Activated CD4-positive, alpha-beta T cell treated with anti-CD3 and anti-CD28 coated beads, Interleukin-2, amount 10 ng/mL, durations not matched to agents 24 days and 14 days (primary cell): ENCODE data around the gene FRMD4B. TPM values are rescaled to one million over a fixed set of nuclear protein-coding genes. Genes with fewer than 3 reads are reported as not detected.

Source experiments
- DNase-seq: peaks from one replicate; pipeline ENCODE4 v3.0.0; 2022
- H3K27ac Mint-ChIP-seq: one replicate; pipeline ENCODE4 v1.8.0; 2022; ENCODE audit warnings: mild to moderate bottlenecking, mixed read lengths
- H3K27me3 Mint-ChIP-seq: one replicate; pipeline ENCODE4 v1.8.0; 2022; ENCODE audit warnings: mixed read lengths
- H3K36me3 Mint-ChIP-seq: one replicate; pipeline ENCODE4 v1.8.0; 2022; ENCODE audit warnings: low read depth, mild to moderate bottlenecking, mixed read lengths
- H3K4me1 Mint-ChIP-seq: one replicate; pipeline ENCODE4 v1.8.0; 2021; ENCODE audit warnings: mixed read lengths
- H3K4me3 Mint-ChIP-seq: one replicate; pipeline ENCODE4 v1.8.0; 2022; ENCODE audit warnings: mild to moderate bottlenecking, moderate library complexity, mixed read lengths
- H3K9me3 Mint-ChIP-seq: one replicate; pipeline ENCODE4 v1.8.0; 2021; ENCODE audit warnings: mixed read lengths
- intact Hi-C: fragments of 100-400 bp; cut with micrococcal nuclease; formaldehyde crosslinking; loops from one replicate; pipeline ENCODE4 v1.15.1; 2023
- total RNA-seq: library from RNA; stranded (reverse); gene quantifications from 2 replicates; pipeline ENCODE4 v1.2.3, GENCODE V29; 2022

The FRMD4B gene
- total RNA-seq, 1 donor from 2014 or later, result 59.1 TPM

- Mint-ChIP-seq H3K27me3 (no peaks in the 10 kb centered on the region), H3K4me1 (peaks cover 17% of the 10 kb centered on the region), H3K36me3 (peaks cover 79% of the 10 kb centered on the region), H3K27ac (no peak overlapping the region), H3K4me3 (no peak overlapping the region), H3K9me3 (no peaks in the 10 kb centered on the region)
- intact Hi-C loops, result loop anchor here (5.0 kb wide), 1 partner anchor 132 kb away; no protein-coding TSS in a partner anchor
- no peak for DNase-seq
Measured at GRCh38 chr3:69174871-69175737, 210.8 kb downstream of the FRMD4B start.

GRCh38 chr3:69174445-69174844 lies 211.4 kb downstream of the FRMD4B start:
- Mint-ChIP-seq H3K36me3 (peaks cover 79% of the 10 kb centered on the region), H3K27me3 (no peaks in the 10 kb centered on the region), H3K27ac (no peak overlapping the region), H3K9me3 (no peaks in the 10 kb centered on the region), H3K4me1 (peaks cover 16% of the 10 kb centered on the region), H3K4me3 (no peak overlapping the region)
- DNase-seq, result no peak
- intact Hi-C loops, result no loop called here

- no peak overlapping the region for H3K27ac Mint-ChIP-seq
- no peaks in the 10 kb centered on the region for H3K27me3 Mint-ChIP-seq
- H3K9me3 Mint-ChIP-seq, result no peaks in the 10 kb centered on the region
- peaks cover 71% of the 10 kb centered on the region for H3K36me3 Mint-ChIP-seq
- H3K4me3 Mint-ChIP-seq, result no peak overlapping the region
- intact Hi-C loops, result no loop called here
- no peak for DNase-seq
- H3K4me1 Mint-ChIP-seq, result peaks cover 3% of the 10 kb centered on the region
Measured at GRCh38 chr3:69172058-69172457, 213.8 kb downstream of the FRMD4B start.

GRCh38 chr3:69166446-69166845 lies 219.4 kb downstream of the FRMD4B start:
- H3K4me1 Mint-ChIP-seq, result peaks cover 2% of the 10 kb centered on the region
- intact Hi-C loops, result no loop called here
- H3K9me3 Mint-ChIP-seq, result no peaks in the 10 kb centered on the region
- no peak for DNase-seq
- no peak overlapping the region for H3K4me3 Mint-ChIP-seq
- H3K36me3 Mint-ChIP-seq, result peaks cover 32% of the 10 kb centered on the region
- no peaks in the 10 kb centered on the region for H3K27me3 Mint-ChIP-seq
- H3K27ac Mint-ChIP-seq, result no peak overlapping the region

GRCh38 chr3:69165744-69166143 lies 220.1 kb downstream of the FRMD4B start:
- Mint-ChIP-seq H3K27me3 (no peaks in the 10 kb centered on the region), H3K27ac (no peak overlapping the region), H3K9me3 (no peaks in the 10 kb centered on the region), H3K36me3 (peaks cover 25% of the 10 kb centered on the region), H3K4me3 (no peak overlapping the region), H3K4me1 (peaks cover 2% of the 10 kb centered on the region)
- intact Hi-C loops, result no loop called here
- no peak for DNase-seq

GRCh38 chr3:69164296-69164695 lies 221.6 kb downstream of the FRMD4B start:
- Mint-ChIP-seq H3K9me3 (no peaks in the 10 kb centered on the region), H3K36me3 (peaks cover 15% of the 10 kb centered on the region), H3K4me1 (peaks cover 2% of the 10 kb centered on the region), H3K27ac (no peak overlapping the region), H3K27me3 (no peaks in the 10 kb centered on the region), H3K4me3 (no peak overlapping the region)
- no peak for DNase-seq
- intact Hi-C loops, result loop anchor here (5.0 kb wide), 1 partner anchor 158 kb away; no protein-coding TSS in a partner anchor

GRCh38 chr3:69162308-69162980 lies 223.4 kb downstream of the FRMD4B start:
- Mint-ChIP-seq H3K27ac (no peak overlapping the region), H3K36me3 (peaks cover 3% of the 10 kb centered on the region), H3K4me3 (no peak overlapping the region), H3K4me1 (peaks cover 2% of the 10 kb centered on the region), H3K9me3 (no peaks in the 10 kb centered on the region), H3K27me3 (peaks cover 2% of the 10 kb centered on the region)
- intact Hi-C loops, result loop anchor here (5.0 kb wide), 1 partner anchor 160 kb away; no protein-coding TSS in a partner anchor
- no peak for DNase-seq

- no peak overlapping the region for H3K4me3 Mint-ChIP-seq
- intact Hi-C loops, result loop anchor here (1.0 to 5.0 kb wide), 6 partner anchors 37 to 507 kb away; no protein-coding TSS in a partner anchor
- peaks cover 6% of the 10 kb centered on the region for H3K27me3 Mint-ChIP-seq
- peaks cover 2% of the 10 kb centered on the region for H3K4me1 Mint-ChIP-seq
- no peak overlapping the region for H3K27ac Mint-ChIP-seq
- H3K36me3 Mint-ChIP-seq, result peaks cover 2% of the 10 kb centered on the region
- no peaks in the 10 kb centered on the region for H3K9me3 Mint-ChIP-seq
- DNase-seq, result peak; percentile 81
Measured at GRCh38 chr3:69161587-69162307, 224.1 kb downstream of the FRMD4B start.

GRCh38 chr3:69160525-69160924 lies 225.4 kb downstream of the FRMD4B start:
- Mint-ChIP-seq H3K36me3 (no peaks in the 10 kb centered on the region), H3K27ac (no peak overlapping the region), H3K27me3 (peaks cover 11% of the 10 kb centered on the region), H3K9me3 (no peaks in the 10 kb centered on the region), H3K4me3 (no peak overlapping the region), H3K4me1 (peaks cover 2% of the 10 kb centered on the region)
- intact Hi-C loops, result loop anchor here (2.0 to 5.0 kb wide), 3 partner anchors 38 to 508 kb away; no protein-coding TSS in a partner anchor
- DNase-seq, result no peak

GRCh38 chr3:69160107-69160506 lies 225.8 kb downstream of the FRMD4B start:
- peaks cover 2% of the 10 kb centered on the region for H3K4me1 Mint-ChIP-seq
- H3K9me3 Mint-ChIP-seq, result no peaks in the 10 kb centered on the region
- no peak overlapping the region for H3K4me3 Mint-ChIP-seq
- DNase-seq, result no peak
- H3K36me3 Mint-ChIP-seq, result no peaks in the 10 kb centered on the region
- intact Hi-C loops, result loop anchor here (2.0 to 5.0 kb wide), 3 partner anchors 39 to 509 kb away; no protein-coding TSS in a partner anchor
- no peak overlapping the region for H3K27ac Mint-ChIP-seq
- H3K27me3 Mint-ChIP-seq, result peaks cover 14% of the 10 kb centered on the region

GRCh38 chr3:69149586-69149985 lies 236.3 kb downstream of the FRMD4B start:
- no peaks in the 10 kb centered on the region for H3K36me3 Mint-ChIP-seq
- intact Hi-C loops, result no loop called here
- no peak overlapping the region for H3K4me3 Mint-ChIP-seq
- no peaks in the 10 kb centered on the region for H3K9me3 Mint-ChIP-seq
- no peak overlapping the region for H3K27ac Mint-ChIP-seq
- no peaks in the 10 kb centered on the region for H3K4me1 Mint-ChIP-seq
- H3K27me3 Mint-ChIP-seq, result peaks cover 17% of the 10 kb centered on the region
- DNase-seq, result no peak

- DNase-seq, result no peak
- no peaks in the 10 kb centered on the region for H3K4me1 Mint-ChIP-seq
- no peaks in the 10 kb centered on the region for H3K9me3 Mint-ChIP-seq
- H3K36me3 Mint-ChIP-seq, result no peaks in the 10 kb centered on the region
- H3K27ac Mint-ChIP-seq, result no peak overlapping the region
- peaks cover 16% of the 10 kb centered on the region for H3K27me3 Mint-ChIP-seq
- no peak overlapping the region for H3K4me3 Mint-ChIP-seq
- intact Hi-C loops, result no loop called here
Measured at GRCh38 chr3:69145688-69146087, 240.2 kb downstream of the FRMD4B start.

- no peaks in the 10 kb centered on the region for H3K9me3 Mint-ChIP-seq
- no peaks in the 10 kb centered on the region for H3K36me3 Mint-ChIP-seq
- DNase-seq, result no peak
- intact Hi-C loops, result no loop called here
- H3K4me3 Mint-ChIP-seq, result no peak overlapping the region
- peaks cover 22% of the 10 kb centered on the region for H3K27me3 Mint-ChIP-seq
- no peak overlapping the region for H3K27ac Mint-ChIP-seq
- no peaks in the 10 kb centered on the region for H3K4me1 Mint-ChIP-seq
Measured at GRCh38 chr3:69144631-69145245, 241.2 kb downstream of the FRMD4B start.
